Epithelial cell of prostate (primary cell): ENCODE data around the gene AVEN.

Source experiments
- DNase-seq: peaks from one replicate; pipeline ENCODE4 v3.0.0-alpha.2; 2011; ENCODE audit warnings: low read depth, low spot score
- H3K27ac ChIP-seq: fragments of 450-650 bp; 2 replicates; pipeline ENCODE4 v1.5.1; 2017; ENCODE audit warnings: mild to moderate bottlenecking

The AVEN gene

DNA sequence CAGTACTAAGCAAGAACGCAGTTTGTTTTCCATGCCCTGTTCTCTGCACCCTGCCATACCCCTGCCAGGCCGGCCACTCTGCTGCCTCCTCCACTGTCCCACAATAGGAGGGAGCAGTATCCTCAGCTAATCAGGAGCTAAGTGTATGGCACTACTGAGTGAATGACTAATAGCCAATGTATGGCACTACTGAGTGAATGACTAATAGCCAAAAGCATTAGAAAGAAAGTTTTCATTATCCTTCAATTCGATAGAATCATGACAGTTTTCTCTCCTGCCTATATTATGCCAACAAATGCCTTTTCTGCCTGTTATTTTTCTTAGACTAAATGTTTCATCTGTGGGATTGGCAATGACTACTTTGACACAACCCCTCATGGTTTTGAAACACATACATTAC is 178.2 kb downstream of the AVEN start:
- H3K27ac ChIP-seq, result no peak overlapping the region
- no peak for DNase-seq

DNA sequence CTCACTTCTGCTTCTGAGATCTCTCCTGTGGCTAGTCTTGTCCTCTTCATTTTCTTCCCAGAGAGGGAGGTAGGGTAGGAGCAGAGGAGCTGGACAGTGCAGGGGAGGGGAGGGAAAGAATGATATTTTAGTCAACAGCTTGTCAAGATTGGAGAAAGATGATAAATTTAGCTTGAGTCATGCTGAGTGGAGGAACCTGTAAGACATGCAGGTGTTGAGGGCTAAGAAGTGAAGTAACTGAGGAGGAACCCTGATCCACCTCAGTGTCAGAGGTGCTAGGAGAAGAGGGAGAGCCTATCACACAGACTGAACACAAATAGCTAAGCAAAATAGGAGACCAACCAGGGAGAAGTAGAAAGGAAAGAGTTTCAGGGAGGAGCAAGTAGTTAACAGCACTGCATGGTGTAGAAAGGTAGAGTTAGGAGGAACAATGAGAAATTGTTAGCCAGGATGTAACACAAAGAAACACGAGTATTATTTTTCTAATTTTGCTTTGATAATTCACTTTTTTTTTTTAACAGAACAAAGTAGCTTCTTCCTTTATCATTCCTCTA is 178.9 kb downstream of the AVEN start:
- DNase-seq, result peak; percentile 20

DNA sequence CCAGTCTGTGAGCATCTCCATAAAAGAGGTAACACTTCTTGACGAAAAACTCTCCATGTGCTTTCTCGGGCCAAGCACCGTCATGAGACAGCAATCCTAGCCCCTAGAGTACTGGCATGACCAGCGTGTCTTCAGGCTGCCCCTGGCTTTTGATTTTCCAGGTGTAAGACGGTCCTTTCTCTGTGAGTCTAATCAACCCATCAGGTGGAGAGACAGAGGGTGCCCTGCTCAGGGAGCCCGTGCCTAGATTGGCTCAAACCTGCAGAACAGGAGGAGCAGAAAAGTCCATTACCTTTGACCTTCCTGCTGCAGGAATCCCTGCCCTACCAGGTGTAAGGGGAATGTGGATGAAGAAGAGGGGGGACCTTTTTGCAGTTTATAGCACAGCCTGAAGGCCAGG is 180.2 kb downstream of the AVEN start:
- no peak overlapping the region for H3K27ac ChIP-seq
- no peak for DNase-seq

More for the DNA sequence above, 178.9 kb downstream of the AVEN start:
- no peak overlapping the region for H3K27ac ChIP-seq

DNA sequence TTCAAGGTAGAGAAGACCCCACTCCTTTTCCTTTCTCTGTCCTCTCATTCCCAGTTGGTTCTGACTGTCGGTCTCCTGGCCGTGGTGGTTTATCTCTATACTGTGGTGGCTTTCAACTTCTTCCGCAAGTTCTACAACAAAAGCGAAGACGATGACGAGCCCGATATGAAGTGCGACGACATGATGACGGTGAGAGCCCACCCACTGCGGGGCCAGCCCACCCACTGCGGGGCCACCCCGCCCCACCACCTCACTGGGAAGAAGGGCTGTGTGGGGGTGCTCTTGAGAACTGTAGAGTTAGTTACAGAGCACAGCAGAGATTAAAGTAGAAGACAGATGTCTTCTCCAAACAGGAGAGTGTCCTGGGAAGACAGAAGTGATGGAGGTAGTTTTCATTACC is 181.3 kb downstream of the AVEN start:
- H3K27ac ChIP-seq, result no peak overlapping the region
- no peak for DNase-seq

DNA sequence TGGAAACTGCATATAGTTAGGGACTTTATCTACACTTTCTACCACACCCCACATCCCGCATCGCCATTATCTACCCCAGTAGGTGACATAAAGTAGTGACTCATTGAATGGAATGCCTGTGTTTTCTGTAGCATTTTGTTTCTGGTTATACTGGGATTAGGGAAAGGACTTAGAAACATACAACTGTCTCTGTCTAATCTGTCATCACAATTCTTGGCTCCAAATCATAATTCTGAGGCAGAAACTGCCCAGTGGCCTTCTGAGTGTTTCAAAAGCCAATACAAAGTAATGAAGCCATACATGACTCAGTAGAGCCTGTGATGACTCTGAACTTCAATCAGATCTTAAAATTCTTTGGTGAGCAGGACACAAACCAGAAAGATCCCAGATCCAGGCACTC is 186.4 kb downstream of the AVEN start:
- no peak overlapping the region for H3K27ac ChIP-seq
- no peak for DNase-seq

DNA sequence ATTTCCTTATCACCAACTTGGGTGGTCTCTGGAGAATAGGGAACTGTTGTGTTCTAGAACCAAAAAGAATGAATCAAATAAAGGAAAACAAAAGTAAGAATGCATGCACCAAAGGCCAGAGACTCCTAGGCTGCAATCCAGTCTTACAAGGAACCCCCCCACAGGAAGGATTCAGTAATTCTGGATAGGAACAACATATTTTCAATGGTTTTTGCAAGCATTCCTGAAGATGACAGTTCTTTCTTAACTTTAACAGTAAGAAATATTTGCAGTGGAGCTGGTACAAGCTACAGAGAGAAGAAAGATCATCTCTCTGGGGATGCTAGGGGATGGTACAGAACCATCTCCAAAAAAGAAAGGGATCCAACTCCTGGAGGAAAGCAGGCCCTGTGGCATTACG is 186.9 kb downstream of the AVEN start:
- no peak overlapping the region for H3K27ac ChIP-seq
- DNase-seq, result no peak

DNA sequence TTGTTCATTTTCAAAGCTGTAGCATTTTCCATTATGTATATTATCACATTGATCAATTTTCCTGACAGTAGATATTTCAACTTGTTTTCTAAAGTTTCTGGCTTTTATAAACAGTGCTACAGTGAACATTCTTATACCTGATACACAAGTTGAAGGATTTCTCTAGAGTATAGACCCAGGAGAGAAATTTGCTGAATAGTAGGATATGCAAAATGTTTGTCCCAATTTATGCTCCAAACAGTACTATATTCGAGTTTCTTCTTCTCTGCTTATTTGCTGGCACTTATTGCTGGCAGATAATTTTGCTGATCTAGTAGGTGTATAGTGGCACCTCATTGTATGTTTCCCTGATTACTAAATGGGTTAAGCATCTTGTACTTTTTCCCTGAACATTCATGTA is 187.9 kb downstream of the AVEN start:
- H3K27ac ChIP-seq, result no peak overlapping the region
- no peak for DNase-seq

DNA sequence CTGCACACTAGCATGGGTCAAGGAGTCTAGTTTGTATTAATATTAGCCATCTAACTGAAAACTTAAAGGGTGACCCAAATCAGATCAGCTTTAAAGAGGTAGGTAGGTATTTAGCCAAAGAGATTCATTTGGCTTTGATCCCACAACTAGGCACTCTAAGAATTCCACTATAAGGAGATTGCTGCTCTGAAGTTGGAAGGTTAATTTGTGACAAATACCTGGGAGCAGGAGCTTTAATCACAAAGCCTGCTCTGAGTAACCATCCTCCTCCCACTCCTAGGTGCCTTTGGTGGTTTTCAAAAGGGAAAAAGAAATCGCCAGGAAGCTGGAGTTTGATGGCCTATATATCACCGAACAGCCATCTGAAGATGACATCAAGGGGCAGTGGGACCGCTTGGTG is 191.0 kb downstream of the AVEN start:
- H3K27ac ChIP-seq, result no peak overlapping the region
- DNase-seq, result no peak

DNA sequence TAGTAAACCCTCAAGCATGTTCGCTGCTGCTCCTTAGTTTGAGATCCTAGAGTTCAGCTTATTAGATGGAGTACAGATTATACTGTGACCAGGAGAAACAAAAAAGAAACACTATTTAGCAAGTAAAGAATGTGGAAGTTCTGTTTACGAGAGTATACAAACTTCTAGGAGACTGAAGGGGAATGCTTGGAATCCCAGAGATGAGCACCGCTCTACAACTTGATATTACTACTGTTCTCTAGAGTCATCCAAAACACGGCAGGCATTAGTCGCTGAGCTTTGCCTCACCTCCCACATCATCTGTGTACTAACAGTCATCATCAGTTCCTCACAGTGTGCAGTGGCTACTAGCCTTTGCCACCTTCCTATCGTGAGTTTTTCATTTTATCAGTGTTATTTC is 192.1 kb downstream of the AVEN start:
- DNase-seq, result no peak
- no peak overlapping the region for H3K27ac ChIP-seq

DNA sequence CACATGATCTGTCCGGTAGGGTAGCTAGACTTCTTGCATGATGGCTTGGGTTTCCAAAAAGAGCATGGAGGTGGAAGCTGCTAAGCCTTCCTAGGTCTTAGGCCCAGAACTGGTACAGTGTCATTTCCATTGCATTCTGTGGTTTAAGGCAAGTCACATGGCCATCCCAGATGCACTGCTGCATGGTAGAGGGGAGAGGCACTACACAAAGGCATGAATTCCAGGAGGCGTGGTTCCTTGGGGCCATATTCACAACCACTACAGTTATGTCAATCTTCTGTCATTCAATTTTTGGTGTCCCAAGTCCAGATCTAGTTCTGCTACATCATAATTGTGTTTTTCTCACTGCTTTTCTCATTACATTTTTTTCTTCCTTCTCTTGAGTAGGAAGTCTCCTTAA is 192.9 kb downstream of the AVEN start:
- DNase-seq, result no peak
- H3K27ac ChIP-seq, result no peak overlapping the region

DNA sequence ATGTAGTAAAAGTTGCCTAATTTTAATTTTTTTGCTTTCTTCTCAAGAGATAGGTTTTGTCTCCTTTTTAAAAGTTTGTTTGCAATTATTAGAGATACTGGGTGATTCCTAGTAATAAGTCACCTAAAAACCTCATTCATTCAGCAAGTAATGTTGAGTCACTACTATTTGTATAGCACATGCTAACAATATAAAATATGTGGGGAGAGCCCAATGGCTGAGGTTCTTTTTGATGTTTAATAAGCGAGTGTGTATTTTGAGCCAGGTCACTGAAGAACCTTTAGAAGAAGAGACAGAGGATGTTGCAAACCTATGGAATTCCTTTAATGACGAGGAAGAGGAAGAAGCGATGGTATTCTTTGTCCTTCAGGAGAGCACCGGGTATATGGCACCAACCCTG is 194.4 kb downstream of the AVEN start:
- no peak for DNase-seq
- H3K27ac ChIP-seq, result no peak overlapping the region

DNA sequence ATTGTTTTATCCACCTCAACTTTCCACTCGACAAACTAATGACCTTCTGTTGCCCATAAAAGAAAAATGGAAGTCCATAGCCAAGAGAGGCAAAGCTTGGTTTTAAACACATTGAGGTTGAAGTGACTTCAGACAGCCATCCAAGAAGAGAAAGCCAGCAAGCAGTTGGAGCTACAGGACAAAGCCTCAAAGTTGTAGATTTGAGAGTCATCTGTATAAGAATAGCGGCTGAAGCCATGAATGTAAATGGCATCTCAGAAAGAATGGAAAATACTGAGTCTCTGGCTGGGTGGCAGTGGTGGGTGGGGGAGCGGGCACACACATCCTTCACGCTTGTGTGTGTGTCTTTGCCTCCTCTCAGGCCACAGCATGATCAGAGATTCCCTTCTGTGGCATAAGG is 194.8 kb downstream of the AVEN start:
- no peak overlapping the region for H3K27ac ChIP-seq
- no peak for DNase-seq

DNA sequence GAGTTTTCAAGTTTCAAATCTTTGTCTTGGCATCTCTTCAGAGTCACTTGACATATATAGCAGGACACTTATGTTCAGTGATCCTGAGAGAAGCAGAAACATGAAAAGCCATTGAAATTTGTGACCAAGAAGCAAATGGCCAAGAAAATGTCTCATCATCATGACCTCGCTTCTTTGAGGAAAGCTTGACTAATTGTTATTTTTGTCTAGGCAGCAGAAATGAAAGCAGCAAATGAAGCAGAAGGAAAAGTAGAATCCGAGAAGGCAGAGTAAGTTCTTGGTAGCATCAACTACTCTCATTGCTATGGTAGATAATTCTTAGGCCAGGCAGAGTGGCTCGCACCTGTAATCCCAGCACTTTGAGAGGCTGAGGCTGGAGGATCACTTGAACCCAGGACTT is 198.4 kb downstream of the AVEN start:
- DNase-seq, result no peak
- no peak overlapping the region for H3K27ac ChIP-seq

DNA sequence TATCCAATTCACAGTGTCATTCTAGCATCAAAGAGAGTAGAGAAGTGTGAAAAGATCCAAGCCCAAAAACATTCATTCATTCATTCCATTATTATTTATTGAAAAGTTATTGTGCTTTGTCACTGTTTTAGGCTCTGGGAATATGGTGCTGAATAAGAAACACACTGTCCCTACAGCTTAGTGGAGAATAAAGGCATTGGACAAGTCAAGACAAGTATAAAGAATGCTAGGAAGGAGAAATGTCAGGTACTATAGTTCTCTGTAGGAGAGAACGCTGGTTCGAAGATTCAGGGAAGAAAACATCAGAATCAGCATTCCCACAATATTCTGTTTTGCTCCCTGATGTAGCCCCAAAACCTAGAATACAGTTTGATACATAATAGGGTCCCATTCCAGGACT is 199.5 kb downstream of the AVEN start:
- DNase-seq, result no peak
- H3K27ac ChIP-seq, result no peak overlapping the region

DNA sequence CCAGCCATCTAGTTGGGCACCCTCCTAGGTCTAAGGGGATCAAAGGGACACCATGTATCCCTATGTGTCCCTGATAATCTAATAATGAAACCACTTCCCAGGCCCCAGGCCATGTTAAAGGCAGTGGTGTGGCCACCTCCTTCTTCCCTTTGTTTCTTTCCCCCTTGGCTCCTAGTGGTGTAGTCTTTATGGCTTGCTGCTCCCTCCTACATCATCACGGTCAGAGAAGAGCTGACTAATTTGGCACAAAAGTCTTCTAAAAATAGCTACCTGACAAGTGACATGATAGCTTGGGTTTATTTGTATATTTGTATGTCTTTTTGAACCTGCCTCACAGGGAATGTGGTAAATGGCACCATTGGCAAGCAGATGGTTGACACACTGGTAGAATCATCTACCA is 201.7 kb downstream of the AVEN start:
- H3K27ac ChIP-seq, result no peak overlapping the region
- DNase-seq, result no peak

DNA sequence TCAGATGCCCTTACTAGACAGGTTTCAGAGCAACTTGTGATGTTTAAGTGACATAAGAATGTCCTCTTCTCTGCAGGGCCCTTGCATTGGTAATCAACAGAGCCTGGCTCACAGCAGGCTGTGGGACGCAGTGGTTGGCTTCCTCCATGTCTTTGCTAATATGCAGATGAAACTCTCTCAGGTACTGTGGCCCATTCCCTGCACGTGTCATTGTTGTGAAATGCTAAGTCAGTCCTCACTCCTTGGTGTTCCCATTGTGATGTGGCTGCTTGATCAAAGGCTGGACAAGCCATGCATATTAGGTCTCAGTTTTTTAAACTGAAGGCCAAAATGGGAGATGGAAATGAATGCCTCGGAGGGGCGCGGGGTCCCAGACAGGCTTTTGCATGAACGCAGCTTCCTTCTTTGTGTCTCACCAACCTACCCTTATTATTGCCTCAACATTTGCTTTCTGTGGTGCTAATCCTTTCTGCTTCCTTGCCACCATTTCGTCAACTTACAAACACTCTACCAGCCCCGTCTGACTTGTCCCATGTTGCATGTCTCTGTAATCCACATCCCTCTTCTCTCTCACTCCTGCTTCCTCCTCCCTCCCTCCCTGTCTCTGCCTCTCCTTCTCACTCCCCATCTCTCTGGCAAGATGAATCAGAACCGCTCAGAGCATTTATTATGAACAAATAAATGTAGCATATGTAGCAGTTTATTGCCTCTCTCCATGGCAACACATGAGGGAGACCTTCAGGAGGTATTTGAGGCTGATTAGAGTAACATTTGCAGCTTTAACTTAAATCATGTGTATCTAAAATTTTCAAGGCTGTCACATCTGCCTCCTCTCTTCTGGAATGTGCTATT is 203.9 kb downstream of the AVEN start:
- no peak overlapping the region for H3K27ac ChIP-seq
- DNase-seq, result no peak

DNA sequence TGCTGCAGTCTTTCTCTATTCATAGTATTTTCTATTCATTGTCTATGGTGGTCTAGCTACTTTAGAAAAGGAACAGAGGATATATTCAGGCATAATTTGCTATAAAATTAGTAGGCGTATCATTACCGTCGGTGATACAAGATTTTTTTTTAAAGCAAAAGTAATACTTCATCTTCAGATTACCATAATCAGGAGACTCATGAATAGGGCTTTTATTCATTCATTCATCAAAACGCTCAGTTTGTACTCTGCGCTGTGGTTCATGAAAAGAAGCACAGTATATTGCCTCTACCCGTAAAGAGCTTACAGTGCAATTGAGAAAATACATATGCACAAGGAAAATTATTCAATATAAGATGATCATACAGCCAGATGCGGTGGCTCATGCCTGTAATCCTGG is 207.4 kb downstream of the AVEN start:
- no peak overlapping the region for H3K27ac ChIP-seq
- no peak for DNase-seq

DNA sequence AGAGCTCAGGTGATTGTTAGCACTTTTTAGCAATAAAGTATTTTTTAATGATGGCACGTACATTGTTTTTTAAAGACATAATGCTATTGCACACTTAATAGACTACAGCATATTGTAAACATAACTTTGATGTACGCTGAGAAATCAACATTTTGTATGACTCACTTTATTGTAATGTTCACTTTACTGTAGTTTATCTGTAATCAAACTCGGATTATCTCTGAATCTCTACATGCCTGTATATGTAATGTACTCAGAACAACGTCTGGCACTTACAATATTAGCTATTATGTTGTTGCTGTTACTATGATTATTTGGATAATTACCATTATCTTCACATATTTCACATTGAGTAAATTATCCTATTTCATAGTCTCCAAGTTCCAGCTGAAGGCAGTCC is 208.7 kb downstream of the AVEN start:
- DNase-seq, result no peak
- no peak overlapping the region for H3K27ac ChIP-seq

DNA sequence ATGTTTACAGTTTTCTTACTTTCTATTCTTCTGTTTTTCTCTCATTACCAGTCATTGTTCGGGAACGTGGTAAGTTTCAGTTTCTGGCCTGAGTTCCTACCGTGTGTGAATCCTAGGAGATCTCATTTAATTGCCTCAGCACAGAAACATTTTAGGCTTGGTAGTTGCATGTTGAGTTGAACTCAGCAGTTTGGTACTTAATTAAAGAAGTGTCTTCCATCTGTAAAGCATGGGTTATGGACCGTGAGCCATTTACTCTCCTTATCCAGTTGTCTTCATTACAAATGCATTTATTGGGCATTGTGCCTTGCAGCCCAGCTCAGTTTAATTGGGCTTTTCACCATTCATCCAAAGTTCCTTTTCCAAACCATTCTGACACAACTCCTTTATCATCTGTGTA is 212.8 kb downstream of the AVEN start:
- no peak for DNase-seq

DNA sequence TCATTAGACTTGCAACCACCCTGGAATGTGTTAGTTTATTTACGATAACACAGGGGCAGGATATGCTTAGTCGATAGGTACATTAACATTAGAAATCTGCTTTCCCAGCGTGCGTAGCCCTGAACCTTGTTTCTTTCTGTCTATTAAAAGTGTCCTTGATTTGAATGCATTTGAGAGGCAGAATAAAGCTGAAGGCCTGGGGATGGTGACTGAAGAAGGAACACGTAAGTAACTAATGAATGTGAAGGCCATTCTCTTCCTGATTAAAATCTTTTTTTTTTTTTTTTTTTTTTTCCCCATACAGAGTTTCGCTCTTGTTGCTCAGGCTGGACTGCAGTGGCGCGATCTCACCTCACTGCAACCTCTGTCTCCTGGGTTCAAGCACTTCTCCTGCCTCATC is 213.6 kb downstream of the AVEN start:
- DNase-seq, result no peak
- H3K27ac ChIP-seq, result no peak overlapping the region

More for the DNA sequence above, 212.8 kb downstream of the AVEN start:
- H3K27ac ChIP-seq, result no peak overlapping the region

DNA sequence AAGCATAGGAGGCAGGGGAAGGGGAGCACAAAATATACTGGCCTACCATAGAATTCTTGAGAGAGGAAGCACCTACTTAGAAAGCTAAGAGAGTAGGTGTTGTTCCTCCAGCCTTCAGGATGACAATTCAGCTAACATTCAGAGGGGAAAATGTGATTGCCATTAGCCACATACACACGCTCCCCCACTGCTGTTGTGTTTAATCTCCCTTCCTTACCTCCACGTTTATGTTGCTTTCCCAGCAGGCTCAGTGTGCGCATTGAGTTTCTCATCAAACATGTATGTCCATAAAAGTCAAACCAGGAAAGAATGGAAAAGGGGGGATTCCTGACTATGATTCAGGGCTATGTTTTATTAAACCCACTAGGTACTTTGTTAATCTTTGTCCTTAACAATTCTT is 215.9 kb downstream of the AVEN start:
- DNase-seq, result no peak
- no peak overlapping the region for H3K27ac ChIP-seq

DNA sequence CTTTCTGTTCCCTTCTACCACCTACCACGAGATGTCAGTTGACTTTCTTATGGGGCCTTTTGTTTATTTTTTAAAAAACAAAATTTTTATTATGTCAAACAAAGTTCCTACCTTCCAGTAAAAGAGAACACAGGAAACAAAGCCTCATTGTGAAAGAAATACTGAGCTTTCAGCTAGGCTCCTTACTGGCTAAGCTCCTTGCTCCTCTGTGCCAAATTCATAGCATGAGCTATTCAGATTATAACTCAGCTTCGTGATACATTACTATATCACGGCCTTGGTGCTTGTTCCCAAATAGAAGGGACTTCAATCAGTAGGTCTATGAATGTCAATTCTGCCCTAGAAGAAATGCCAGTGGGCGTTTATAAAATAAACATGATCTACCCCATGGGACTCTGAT is 216.5 kb downstream of the AVEN start:
- DNase-seq, result no peak

More for the DNA sequence above, 216.5 kb downstream of the AVEN start:
- H3K27ac ChIP-seq, result no peak overlapping the region
